KMS-11 (cell line): ENCODE results near the gene PLXDC2.

Experiments
- H2AFZ ChIP-seq: fragments of 200-600 bp; sonication (generic); 2 replicates; pipeline ENCODE4 v1.6.1; 2016; ENCODE audit warnings: antibody characterized with exemption, mixed run types, low read depth
- H3K27ac ChIP-seq: fragments of 200-600 bp; sonication (generic); 2 replicates; pipeline ENCODE4 v1.6.1; 2016; ENCODE audit warnings: mild to moderate bottlenecking, mixed run types
- H3K27me3 ChIP-seq: fragments of 200-600 bp; sonication (generic); 2 replicates; pipeline ENCODE4 v1.6.1; 2017; ENCODE audit warnings: mild to moderate bottlenecking, low read depth, mixed run types, moderate library complexity; ENCODE audit not compliant: insufficient read depth
- H3K36me3 ChIP-seq: fragments of 200-600 bp; sonication (generic); 2 replicates; pipeline ENCODE4 v1.6.1; 2017; ENCODE audit warnings: mild to moderate bottlenecking, mixed run types; ENCODE audit not compliant: insufficient read depth
- H3K4me1 ChIP-seq: fragments of 200-600 bp; sonication (generic); 2 replicates; pipeline ENCODE4 v1.6.1; 2016; ENCODE audit warnings: mild to moderate bottlenecking, low read depth, mixed run types; ENCODE audit not compliant: poor library complexity, severe bottlenecking
- H3K4me2 ChIP-seq: fragments of 200-600 bp; sonication (generic); 2 replicates; pipeline ENCODE4 v1.7.0; 2016; ENCODE audit warnings: mild to moderate bottlenecking, mixed run types
- H3K4me3 ChIP-seq: fragments of 200-600 bp; sonication (generic); IDR thresholded peaks from 2 replicates; pipeline ENCODE4 v1.6.1; 2017; ENCODE audit warnings: low read depth, low read length, mixed read lengths; ENCODE audit not compliant: insufficient read depth
- H3K79me2 ChIP-seq: fragments of 200-600 bp; sonication (generic); 2 replicates; pipeline ENCODE4 v1.6.1; 2016; ENCODE audit warnings: low read depth, mixed run types; ENCODE audit not compliant: insufficient read depth
- H3K9ac ChIP-seq: fragments of 200-600 bp; sonication (generic); 2 replicates; pipeline ENCODE4 v1.6.1; 2016; ENCODE audit warnings: mild to moderate bottlenecking, mixed run types
- H4K20me1 ChIP-seq: fragments of 200-600 bp; sonication (generic); 2 replicates; pipeline ENCODE4 v1.6.1; 2016; ENCODE audit warnings: mild to moderate bottlenecking, mixed run types; ENCODE audit not compliant: insufficient read depth
- CTCF ChIP-seq: fragments of 200-600 bp; sonication (generic); conservative IDR thresholded peaks from 2 replicates; pipeline ENCODE4 v1.6.1; 2017; ENCODE audit warnings: low read depth, mild to moderate bottlenecking, antibody characterized with exemption, low read length, moderate library complexity, mixed read lengths

PLXDC2 gene

GRCh38 chr10:20058135-20058534, 241.9 kb downstream of the PLXDC2 start:
- Histone ChIP-seq H3K27me3 (no peaks in the 10 kb centered on the region), H4K20me1 (no peaks in the 10 kb centered on the region), H3K4me1 (no peaks in the 10 kb centered on the region), H3K79me2 (no peaks in the 10 kb centered on the region), H3K9ac (no peak overlapping the region), H3K4me3 (no peak overlapping the region), H3K27ac (no peak overlapping the region), H3K4me2 (no peak overlapping the region), H2AFZ (no peak overlapping the region), H3K36me3 (no peaks in the 10 kb centered on the region)
- no peak for TF ChIP-seq CTCF

- no peak overlapping the region for H3K4me3 ChIP-seq
- no peak overlapping the region for H3K9ac ChIP-seq
- no peak for TF ChIP-seq CTCF
- H3K4me1 ChIP-seq = no peaks in the 10 kb centered on the region
- H3K27ac ChIP-seq = no peak overlapping the region
- no peaks in the 10 kb centered on the region for H3K79me2 ChIP-seq
- no peaks in the 10 kb centered on the region for H4K20me1 ChIP-seq
- H3K4me2 ChIP-seq = no peak overlapping the region
- no peak overlapping the region for H2AFZ ChIP-seq
- H3K27me3 ChIP-seq = no peaks in the 10 kb centered on the region
- no peaks in the 10 kb centered on the region for H3K36me3 ChIP-seq
Measured at GRCh38 chr10:20059084-20059835, 243.0 kb downstream of the PLXDC2 start.

- no peaks in the 10 kb centered on the region for H3K27me3 ChIP-seq
Measured at GRCh38 chr10:20065814-20066213, 249.6 kb downstream of the PLXDC2 start.

GRCh38 chr10:20073167-20073566, 256.9 kb downstream of the PLXDC2 start:
- Histone ChIP-seq H3K27ac (no peak overlapping the region), H3K4me3 (no peak overlapping the region), H3K27me3 (no peaks in the 10 kb centered on the region), H3K79me2 (no peaks in the 10 kb centered on the region), H3K4me2 (no peak overlapping the region), H3K9ac (no peak overlapping the region), H4K20me1 (no peaks in the 10 kb centered on the region), H2AFZ (no peak overlapping the region), H3K36me3 (no peaks in the 10 kb centered on the region), H3K4me1 (no peaks in the 10 kb centered on the region)
- TF ChIP-seq CTCF = no peak

More at GRCh38 chr10:20065814-20066213, 249.6 kb downstream of the PLXDC2 start:
- no peak overlapping the region for H3K9ac ChIP-seq
- no peaks in the 10 kb centered on the region for H3K36me3 ChIP-seq
- H3K27ac ChIP-seq = no peak overlapping the region
- H4K20me1 ChIP-seq = no peaks in the 10 kb centered on the region
- H2AFZ ChIP-seq = no peak overlapping the region
- TF ChIP-seq CTCF = no peak
- no peak overlapping the region for H3K4me2 ChIP-seq
- H3K4me3 ChIP-seq = no peak overlapping the region
- no peaks in the 10 kb centered on the region for H3K4me1 ChIP-seq
- H3K79me2 ChIP-seq = no peaks in the 10 kb centered on the region
